GM23338 (cell line): ENCODE data around the gene MAOA.

Source experiments
- CREB1 ChIP-seq: fragments of 250-450 bp; sonication (Bioruptor Pico); IDR thresholded peaks from 2 replicates; pipeline ENCODE4 v1.5.0; 2020; ENCODE audit warnings: low read depth, mild to moderate bottlenecking, moderate library complexity
- ETS1 ChIP-seq: IDR thresholded peaks from 2 replicates; pipeline ENCODE4 v1.6.1; 2016; ENCODE audit warnings: antibody characterized with exemption
- EZH2 ChIP-seq: fragments of 200-600 bp; sonication (generic); IDR thresholded peaks from one replicate; pipeline ENCODE4 v1.8.0; 2017; ENCODE audit warnings: antibody characterized with exemption, mild to moderate bottlenecking, low read depth; ENCODE audit not compliant: unreplicated experiment
- EZH2phosphoT487 ChIP-seq: fragments of 200-600 bp; sonication (generic); IDR thresholded peaks from one replicate; pipeline ENCODE4 v1.8.1; 2018; ENCODE audit warnings: antibody characterized with exemption; ENCODE audit not compliant: unreplicated experiment
- JUNB ChIP-seq: IDR thresholded peaks from one replicate; pipeline ENCODE4 v1.6.1; 2016; ENCODE audit warnings: antibody characterized with exemption; ENCODE audit not compliant: unreplicated experiment
- NANOG ChIP-seq: IDR thresholded peaks from 2 replicates; pipeline ENCODE4 v1.6.1; 2016; ENCODE audit warnings: antibody characterized with exemption, borderline replicate concordance
- POLR2AphosphoS5 ChIP-seq: IDR thresholded peaks from 2 replicates; pipeline ENCODE4 v1.6.1; 2016; ENCODE audit warnings: antibody characterized with exemption, low read depth
- TF ChIP-seq, protein P1 (sequence below), 2 experiments: fragments of 200-600 bp in 1 of 2; sonication (generic) in 1 of 2; conservative IDR thresholded peaks; 2 replicates each; pipeline versions ENCODE4 v1.5.1 to v1.6.1; 2016 to 2017; ENCODE audit warnings: antibody characterized with exemption in 2 of 2, low read depth in 2 of 2, mild to moderate bottlenecking in 2 of 2, moderate library complexity in 1 of 2
- TF ChIP-seq, protein P2 (sequence below): fragments of 250-450 bp; sonication (Bioruptor Pico); IDR thresholded peaks from 2 replicates; pipeline ENCODE4 v1.5.0; 2020; ENCODE audit warnings: mild to moderate bottlenecking, moderate library complexity

- TF ChIP-seq, protein P1, sequence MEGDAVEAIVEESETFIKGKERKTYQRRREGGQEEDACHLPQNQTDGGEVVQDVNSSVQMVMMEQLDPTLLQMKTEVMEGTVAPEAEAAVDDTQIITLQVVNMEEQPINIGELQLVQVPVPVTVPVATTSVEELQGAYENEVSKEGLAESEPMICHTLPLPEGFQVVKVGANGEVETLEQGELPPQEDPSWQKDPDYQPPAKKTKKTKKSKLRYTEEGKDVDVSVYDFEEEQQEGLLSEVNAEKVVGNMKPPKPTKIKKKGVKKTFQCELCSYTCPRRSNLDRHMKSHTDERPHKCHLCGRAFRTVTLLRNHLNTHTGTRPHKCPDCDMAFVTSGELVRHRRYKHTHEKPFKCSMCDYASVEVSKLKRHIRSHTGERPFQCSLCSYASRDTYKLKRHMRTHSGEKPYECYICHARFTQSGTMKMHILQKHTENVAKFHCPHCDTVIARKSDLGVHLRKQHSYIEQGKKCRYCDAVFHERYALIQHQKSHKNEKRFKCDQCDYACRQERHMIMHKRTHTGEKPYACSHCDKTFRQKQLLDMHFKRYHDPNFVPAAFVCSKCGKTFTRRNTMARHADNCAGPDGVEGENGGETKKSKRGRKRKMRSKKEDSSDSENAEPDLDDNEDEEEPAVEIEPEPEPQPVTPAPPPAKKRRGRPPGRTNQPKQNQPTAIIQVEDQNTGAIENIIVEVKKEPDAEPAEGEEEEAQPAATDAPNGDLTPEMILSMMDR (conservative IDR thresholded peaks at IDR 0.05; ENCODE audit: low read depth in 2 of 2) = no peak
- no peak for TF ChIP-seq CREB1 (CRISPR knock-in tag)
- no peak for TF ChIP-seq POLR2AphosphoS5
- TF ChIP-seq EZH2phosphoT487 = no peak
- no peak for TF ChIP-seq JUNB
- no peak for TF ChIP-seq EZH2
- TF ChIP-seq, protein P2, sequence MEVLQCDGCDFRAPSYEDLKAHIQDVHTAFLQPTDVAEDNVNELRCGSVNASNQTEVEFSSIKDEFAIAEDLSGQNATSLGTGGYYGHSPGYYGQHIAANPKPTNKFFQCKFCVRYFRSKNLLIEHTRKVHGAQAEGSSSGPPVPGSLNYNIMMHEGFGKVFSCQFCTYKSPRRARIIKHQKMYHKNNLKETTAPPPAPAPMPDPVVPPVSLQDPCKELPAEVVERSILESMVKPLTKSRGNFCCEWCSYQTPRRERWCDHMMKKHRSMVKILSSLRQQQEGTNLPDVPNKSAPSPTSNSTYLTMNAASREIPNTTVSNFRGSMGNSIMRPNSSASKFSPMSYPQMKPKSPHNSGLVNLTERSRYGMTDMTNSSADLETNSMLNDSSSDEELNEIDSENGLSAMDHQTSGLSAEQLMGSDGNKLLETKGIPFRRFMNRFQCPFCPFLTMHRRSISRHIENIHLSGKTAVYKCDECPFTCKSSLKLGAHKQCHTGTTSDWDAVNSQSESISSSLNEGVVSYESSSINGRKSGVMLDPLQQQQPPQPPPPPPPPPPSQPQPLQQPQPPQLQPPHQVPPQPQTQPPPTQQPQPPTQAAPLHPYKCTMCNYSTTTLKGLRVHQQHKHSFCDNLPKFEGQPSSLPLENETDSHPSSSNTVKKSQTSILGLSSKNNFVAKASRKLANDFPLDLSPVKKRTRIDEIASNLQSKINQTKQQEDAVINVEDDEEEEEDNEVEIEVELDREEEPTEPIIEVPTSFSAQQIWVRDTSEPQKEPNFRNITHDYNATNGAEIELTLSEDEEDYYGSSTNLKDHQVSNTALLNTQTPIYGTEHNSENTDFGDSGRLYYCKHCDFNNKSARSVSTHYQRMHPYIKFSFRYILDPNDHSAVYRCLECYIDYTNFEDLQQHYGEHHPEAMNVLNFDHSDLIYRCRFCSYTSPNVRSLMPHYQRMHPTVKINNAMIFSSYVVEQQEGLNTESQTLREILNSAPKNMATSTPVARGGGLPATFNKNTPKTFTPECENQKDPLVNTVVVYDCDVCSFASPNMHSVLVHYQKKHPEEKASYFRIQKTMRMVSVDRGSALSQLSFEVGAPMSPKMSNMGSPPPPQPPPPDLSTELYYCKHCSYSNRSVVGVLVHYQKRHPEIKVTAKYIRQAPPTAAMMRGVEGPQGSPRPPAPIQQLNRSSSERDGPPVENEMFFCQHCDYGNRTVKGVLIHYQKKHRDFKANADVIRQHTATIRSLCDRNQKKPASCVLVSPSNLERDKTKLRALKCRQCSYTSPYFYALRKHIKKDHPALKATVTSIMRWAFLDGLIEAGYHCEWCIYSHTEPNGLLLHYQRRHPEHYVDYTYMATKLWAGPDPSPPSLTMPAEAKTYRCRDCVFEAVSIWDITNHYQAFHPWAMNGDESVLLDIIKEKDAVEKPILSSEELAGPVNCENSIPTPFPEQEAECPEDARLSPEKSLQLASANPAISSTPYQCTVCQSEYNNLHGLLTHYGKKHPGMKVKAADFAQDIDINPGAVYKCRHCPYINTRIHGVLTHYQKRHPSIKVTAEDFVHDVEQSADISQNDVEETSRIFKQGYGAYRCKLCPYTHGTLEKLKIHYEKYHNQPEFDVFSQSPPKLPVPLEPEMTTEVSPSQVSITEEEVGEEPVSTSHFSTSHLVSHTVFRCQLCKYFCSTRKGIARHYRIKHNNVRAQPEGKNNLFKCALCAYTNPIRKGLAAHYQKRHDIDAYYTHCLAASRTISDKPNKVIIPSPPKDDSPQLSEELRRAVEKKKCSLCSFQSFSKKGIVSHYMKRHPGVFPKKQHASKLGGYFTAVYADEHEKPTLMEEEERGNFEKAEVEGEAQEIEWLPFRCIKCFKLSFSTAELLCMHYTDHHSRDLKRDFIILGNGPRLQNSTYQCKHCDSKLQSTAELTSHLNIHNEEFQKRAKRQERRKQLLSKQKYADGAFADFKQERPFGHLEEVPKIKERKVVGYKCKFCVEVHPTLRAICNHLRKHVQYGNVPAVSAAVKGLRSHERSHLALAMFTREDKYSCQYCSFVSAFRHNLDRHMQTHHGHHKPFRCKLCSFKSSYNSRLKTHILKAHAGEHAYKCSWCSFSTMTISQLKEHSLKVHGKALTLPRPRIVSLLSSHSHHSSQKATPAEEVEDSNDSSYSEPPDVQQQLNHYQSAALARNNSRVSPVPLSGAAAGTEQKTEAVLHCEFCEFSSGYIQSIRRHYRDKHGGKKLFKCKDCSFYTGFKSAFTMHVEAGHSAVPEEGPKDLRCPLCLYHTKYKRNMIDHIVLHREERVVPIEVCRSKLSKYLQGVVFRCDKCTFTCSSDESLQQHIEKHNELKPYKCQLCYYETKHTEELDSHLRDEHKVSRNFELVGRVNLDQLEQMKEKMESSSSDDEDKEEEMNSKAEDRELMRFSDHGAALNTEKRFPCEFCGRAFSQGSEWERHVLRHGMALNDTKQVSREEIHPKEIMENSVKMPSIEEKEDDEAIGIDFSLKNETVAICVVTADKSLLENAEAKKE = no peak
- TF ChIP-seq ETS1 = no peak
- no peak for TF ChIP-seq NANOG
These were observed 23.0 kb upstream of the MAOA start for GRCh38 chrX:43633081-43633480.
